ENCODE data around the gene ARL2. TPM values are rescaled to one million over a fixed set of nuclear protein-coding genes. Genes with fewer than 3 reads are reported as not detected.

Gene ARL2
- total and polyA plus RNA-seq, 2 donors (not counting 3 experiments of a cell fraction or from before 2014, with no cell fraction given): 109 to 259 TPM

- dilution Hi-C loops (cut with MboI; ENCODE audit: extremely low pct_ligation_motif_present, low sequenced_read_pairs): no loop called here
Measured at GRCh38 chr11:65066805-65067291, 52.9 kb downstream of the ARL2 start.

More at GRCh38 chr11:65066805-65067291, 52.9 kb downstream of the ARL2 start:
- H4K20me1 ChIP-seq (replicated peaks; ENCODE audit: control insufficient read depth, extremely low read depth, insufficient read depth, low read length): no peaks in the 10 kb centered on the region
- no peak overlapping the region for H3K4me2 ChIP-seq (ENCODE audit: insufficient read depth, low read length)
- CTCF ChIA-PET: interaction anchor here (1.0 kb wide), 1 partner anchor 8 kb away, joined by 3 read pairs; the partner anchor contains the start of gene NAALADL1
- H2AFZ ChIP-seq (ENCODE audit: low read depth, low read length): no peak overlapping the region
- H3K36me3 ChIP-seq (ENCODE audit: control insufficient read depth in 2 of 2, extremely low read depth in 1 of 2, insufficient read depth in 2 of 2, low read length in 2 of 2): no peaks in the 10 kb centered on the region
- H3K9me1 ChIP-seq (replicated peaks; ENCODE audit: control insufficient read depth, extremely low read depth, insufficient read depth, low read length): no peaks in the 10 kb centered on the region
- POLR2A ChIA-PET: interaction anchor here (0.5 to 0.6 kb wide), 2 partner anchors 188 to 264 kb away, joined by 6 to 12 read pairs; no protein-coding TSS in a partner anchor
- H3K27ac ChIP-seq (ENCODE audit: insufficient read depth, low read depth, low read length): no peak overlapping the region
- no peak for TF ChIP-seq FOS (IDR thresholded peaks at IDR 0.05; ENCODE audit: borderline replicate concordance, insufficient read depth, low read length)
- TF ChIP-seq, protein P1, sequence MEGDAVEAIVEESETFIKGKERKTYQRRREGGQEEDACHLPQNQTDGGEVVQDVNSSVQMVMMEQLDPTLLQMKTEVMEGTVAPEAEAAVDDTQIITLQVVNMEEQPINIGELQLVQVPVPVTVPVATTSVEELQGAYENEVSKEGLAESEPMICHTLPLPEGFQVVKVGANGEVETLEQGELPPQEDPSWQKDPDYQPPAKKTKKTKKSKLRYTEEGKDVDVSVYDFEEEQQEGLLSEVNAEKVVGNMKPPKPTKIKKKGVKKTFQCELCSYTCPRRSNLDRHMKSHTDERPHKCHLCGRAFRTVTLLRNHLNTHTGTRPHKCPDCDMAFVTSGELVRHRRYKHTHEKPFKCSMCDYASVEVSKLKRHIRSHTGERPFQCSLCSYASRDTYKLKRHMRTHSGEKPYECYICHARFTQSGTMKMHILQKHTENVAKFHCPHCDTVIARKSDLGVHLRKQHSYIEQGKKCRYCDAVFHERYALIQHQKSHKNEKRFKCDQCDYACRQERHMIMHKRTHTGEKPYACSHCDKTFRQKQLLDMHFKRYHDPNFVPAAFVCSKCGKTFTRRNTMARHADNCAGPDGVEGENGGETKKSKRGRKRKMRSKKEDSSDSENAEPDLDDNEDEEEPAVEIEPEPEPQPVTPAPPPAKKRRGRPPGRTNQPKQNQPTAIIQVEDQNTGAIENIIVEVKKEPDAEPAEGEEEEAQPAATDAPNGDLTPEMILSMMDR (IDR thresholded peaks at IDR 0.05; ENCODE audit: extremely low read depth in 1 of 2, insufficient read depth in 1 of 2, low read depth in 1 of 2, low read length in 2 of 2): no peak
- TF ChIP-seq POLR2A (IDR thresholded peaks at IDR 0.05; ENCODE audit: low read depth, low read length): no peak
- TF ChIP-seq, protein P2, sequence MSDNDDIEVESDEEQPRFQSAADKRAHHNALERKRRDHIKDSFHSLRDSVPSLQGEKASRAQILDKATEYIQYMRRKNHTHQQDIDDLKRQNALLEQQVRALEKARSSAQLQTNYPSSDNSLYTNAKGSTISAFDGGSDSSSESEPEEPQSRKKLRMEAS (IDR thresholded peaks at IDR 0.05; ENCODE audit: insufficient read depth, insufficient read length): no peak
- TF ChIP-seq GATA2 (IDR thresholded peaks at IDR 0.05; ENCODE audit: insufficient read depth, insufficient read length, low read depth, low read length): no peak
- TF ChIP-seq EZH2 (IDR thresholded peaks at IDR 0.05; ENCODE audit: borderline replicate concordance, low read depth, low read length, severe bottlenecking): no peak
- no peak for TF ChIP-seq POLR2AphosphoS5 (IDR thresholded peaks at IDR 0.05; ENCODE audit: insufficient read depth, low read depth, low read length)
- no peak for TF ChIP-seq JUN (IDR thresholded peaks at IDR 0.05; ENCODE audit: borderline replicate concordance, insufficient read depth, insufficient read length, low read depth)
- no peak for TF ChIP-seq MYC (IDR thresholded peaks at IDR 0.05; ENCODE audit: low read depth, low read length)
- H3K27me3 ChIP-seq (ENCODE audit: control insufficient read depth in 2 of 2, insufficient read depth in 2 of 2, low read length in 2 of 2): no peaks in the 10 kb centered on the region
- H3K9me3 ChIP-seq (replicated peaks; ENCODE audit: control insufficient read depth, insufficient read depth, low read length): no peaks in the 10 kb centered on the region
- H3K4me3 ChIP-seq (replicated peaks in 1 of 3; ENCODE audit: insufficient read depth in 1 of 3, low read depth in 1 of 3, low read length in 3 of 3): no peak overlapping the region
- DNase-seq (ENCODE audit: low read depth, low spot score): no peak
- H3K9ac ChIP-seq (replicated peaks; ENCODE audit: extremely low read depth, insufficient read depth, low read length): no peak overlapping the region
- no peak for FAIRE-seq
- intact Hi-C loops (cut with micrococcal nuclease): no loop called here
- no peaks in the 10 kb centered on the region for H3K4me1 ChIP-seq (ENCODE audit: control insufficient read depth, extremely low read depth, insufficient read depth, low read length)
- BruUV-seq (replicated peaks): no TSS peak
- no peaks in the 10 kb centered on the region for H3K79me2 ChIP-seq (ENCODE audit: control insufficient read depth, insufficient read depth, low read length)
